Measurements from ENCODE around the gene ZNF432.

The ZNF432 gene

DNA sequence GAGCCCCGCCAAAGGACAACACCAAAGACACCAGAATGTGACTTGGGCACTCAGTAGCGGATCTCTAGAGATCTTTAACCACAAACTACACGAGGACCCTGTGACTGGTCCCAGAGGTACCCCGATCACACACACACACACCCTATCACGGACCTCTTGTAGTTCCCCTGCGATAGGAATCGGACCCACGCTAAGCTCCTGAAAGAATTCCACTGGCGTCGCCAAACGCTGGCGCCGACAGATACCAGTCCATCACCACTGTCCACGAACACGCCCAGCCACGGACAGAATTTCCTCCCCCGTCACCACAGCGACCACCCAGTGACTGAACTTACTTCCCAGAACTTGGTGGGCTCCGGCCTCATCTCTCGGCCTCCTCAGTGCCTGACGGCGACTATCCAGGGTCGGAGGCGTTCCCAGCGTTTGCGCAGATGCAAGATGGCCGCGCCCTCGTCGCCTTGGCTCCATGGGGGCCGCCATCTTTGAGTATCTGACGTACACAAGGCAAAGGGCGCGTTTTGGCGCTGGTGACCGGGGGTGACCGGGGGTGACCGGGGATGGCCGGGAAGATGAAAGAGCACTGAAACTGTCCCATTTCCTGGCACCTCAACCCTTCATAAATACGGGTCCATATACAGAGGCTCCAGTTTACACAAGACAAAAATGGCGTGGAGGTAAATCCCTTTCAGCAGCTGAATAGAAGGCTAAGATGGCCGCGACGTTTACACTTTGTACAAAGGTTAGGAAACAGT is 40.7 kb downstream of the ZNF432 start, which contains the start of gene ZNF615:
TSS of gene ZNF615 (minus strand) at position 406 of the 752 bp plus-strand sequence. CDS start 4,500 bp downstream, outside the sequence.
- DNase-seq: peak; percentile 72 to 81 (median 78)

DNA sequence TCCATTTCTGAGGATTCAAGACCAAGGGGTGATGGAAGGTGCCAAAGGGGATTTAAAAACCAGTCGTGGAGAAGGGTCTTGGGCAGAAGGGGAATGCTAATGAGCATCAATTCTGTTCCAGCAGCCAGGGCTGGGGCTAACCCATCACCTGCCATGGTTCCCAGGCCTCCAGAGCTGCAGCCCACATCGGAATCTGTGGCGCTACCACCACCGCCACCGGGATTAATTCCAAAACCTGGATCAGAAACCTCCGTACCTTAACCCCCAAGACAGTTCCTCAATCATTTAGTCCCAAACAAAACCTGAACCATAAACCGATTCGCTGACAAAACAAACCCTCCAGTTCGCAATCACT is 41.2 kb downstream of the ZNF432 start:
- DNase-seq: no peak

DNA sequence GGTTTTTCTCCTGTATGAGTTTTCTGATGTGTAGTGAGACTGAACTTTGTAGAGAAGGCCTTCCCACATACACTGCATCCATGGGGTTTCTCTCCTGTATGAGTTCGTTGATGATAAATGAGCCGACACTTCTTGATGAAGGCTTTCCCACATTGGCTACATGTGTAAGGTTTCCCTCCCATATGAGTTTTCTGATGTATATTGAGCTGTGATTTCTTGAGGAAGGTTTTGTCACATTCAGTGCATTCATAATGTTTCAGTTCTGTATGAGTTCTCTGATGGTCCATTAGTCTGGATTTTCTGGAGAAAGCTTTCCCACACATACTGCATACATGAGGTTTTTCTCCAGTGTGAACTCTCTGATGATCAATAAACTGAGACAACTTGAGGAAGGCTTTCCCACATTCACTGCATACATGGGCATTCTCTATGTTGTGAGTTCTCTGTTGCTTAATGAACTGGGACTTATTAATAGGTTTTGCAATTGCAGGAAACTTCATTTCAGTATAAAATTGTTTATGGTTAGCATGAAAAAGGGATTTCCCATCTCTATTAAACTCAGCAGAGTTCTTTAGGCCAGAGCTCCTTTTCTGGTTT is 54.5 kb downstream of the ZNF432 start:
- DNase-seq: no peak

DNA sequence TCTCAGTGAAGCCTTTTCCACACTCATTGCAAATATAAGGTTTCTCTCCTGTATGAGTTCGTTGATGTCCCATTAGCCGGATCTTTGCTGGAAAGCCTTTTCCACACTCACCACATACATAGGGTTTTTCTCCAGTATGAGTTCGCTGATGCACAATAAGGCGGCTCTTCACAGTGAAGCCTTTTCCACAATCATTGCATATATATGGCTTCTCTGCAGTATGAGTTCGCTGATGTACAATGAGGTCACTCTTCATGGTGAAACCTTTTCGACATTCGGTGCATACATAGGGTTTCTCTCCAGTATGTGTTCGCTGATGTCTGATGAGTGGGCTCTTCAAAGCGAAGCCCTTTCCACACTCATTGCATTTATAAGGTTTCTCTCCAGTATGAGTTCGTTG is 55.2 kb downstream of the ZNF432 start:
- no peak for DNase-seq

DNA sequence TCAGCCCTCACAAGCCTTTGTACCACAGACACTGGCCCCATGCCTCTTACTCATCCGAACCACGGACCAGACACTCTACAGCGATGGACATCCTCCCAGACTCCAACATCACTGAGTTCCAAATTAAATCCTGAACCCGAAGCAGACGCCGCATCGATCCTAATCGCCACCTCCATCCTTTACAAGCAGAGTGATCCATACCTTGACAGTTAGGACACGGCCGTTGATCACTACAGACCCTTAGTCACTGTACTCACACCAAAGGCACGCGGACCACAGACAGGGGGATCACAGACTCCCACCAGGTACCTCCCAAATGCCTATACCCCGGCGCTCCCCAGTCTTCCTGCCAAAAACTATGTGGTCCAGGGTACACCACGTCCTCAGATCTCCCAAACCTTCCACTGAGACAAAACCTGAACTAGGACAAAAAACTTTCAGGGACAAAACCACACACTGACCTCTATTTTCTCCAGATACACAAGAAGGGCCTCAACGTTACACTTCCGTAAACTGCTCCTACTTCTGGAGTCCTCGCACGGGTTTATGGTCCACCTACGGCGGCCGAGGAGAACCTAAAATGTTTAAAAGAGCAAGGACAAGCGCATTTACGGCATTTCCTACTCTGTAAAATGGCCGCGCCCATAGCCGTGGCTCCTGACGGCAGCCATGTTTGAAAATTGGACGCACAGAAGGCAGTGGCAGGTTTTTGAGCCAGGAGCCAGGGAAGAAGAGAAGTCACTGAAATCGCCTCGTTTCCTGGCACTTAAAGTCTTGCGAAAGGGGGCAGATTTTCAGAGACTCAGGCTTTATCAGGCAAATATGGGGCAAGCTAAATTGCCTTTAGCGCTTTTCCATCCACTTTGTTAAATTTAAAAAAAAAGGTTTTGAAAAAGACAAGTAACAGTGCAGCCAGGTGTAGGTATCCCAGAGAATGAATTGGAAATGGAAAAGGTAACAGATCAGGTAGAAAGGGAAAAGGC is 62.0 kb downstream of the ZNF432 start, which contains the start of gene ZNF350:
TSS of gene ZNF350 (minus strand) at position 532 of the 983 bp plus-strand sequence. CDS start 12,480 bp downstream, outside the sequence.
- peak; percentile 44 to 79 (median 64) for DNase-seq

DNA sequence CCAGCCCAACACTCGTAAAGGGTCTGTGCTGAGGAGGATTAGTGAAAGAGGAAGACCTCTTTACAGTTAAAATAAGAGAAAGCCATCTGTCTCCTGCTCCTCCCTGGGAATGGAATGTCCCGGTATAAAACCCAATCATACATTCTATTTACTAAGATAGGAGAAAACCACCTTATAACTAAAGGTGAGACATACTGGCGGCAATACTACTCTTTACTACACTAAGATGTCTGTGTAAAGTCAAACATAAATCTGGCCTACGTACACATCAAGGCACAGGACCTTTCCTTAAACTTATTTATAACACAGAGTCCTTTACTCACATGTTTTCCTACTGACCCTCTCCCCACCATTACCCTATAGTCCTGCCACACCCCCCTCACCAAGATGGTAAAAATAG is 65.3 kb downstream of the ZNF432 start:
- DNase-seq: no peak

Measured in activated naive CD4-positive, alpha-beta T cell (primary cell).